Measurements from ENCODE around the gene PAFAH2.

Gene PAFAH2

GRCh38 chr1:25917996-25918395 lies 79.9 kb downstream of the PAFAH2 start:
- no peak overlapping the region for H3K4me3 ChIP-seq (ENCODE audit: low read length)
- no peak for DNase-seq (ENCODE audit: low read depth)

GRCh38 chr1:25916460-25916859 lies 81.4 kb downstream of the PAFAH2 start:
- H3K4me3 ChIP-seq (ENCODE audit: low read length) = no peak overlapping the region
- no peak for DNase-seq (ENCODE audit: low read depth)
- TF ChIP-seq CTCF (conservative IDR thresholded peaks at IDR 0.05; ENCODE audit: low read depth, low read length) = no peak

More at GRCh38 chr1:25917996-25918395, 79.9 kb downstream of the PAFAH2 start:
- no peak for TF ChIP-seq CTCF (conservative IDR thresholded peaks at IDR 0.05; ENCODE audit: low read depth, low read length)

GRCh38 chr1:25914074-25914995 lies 83.5 kb downstream of the PAFAH2 start:
- no peak for DNase-seq (ENCODE audit: low read depth)
- no peak overlapping the region for H3K4me3 ChIP-seq (ENCODE audit: low read length)
- TF ChIP-seq CTCF (conservative IDR thresholded peaks at IDR 0.05; ENCODE audit: low read depth, low read length) = no peak

GRCh38 chr1:25913206-25913605 lies 84.7 kb downstream of the PAFAH2 start:
- no peak for DNase-seq (ENCODE audit: low read depth)
- no peak for TF ChIP-seq CTCF (conservative IDR thresholded peaks at IDR 0.05; ENCODE audit: low read depth, low read length)
- no peak overlapping the region for H3K4me3 ChIP-seq (ENCODE audit: low read length)

GRCh38 chr1:25912076-25912831 lies 85.6 kb downstream of the PAFAH2 start:
- DNase-seq (ENCODE audit: low read depth) = no peak
- no peak overlapping the region for H3K4me3 ChIP-seq (ENCODE audit: low read length)
- no peak for TF ChIP-seq CTCF (conservative IDR thresholded peaks at IDR 0.05; ENCODE audit: low read depth, low read length)

- no peak for DNase-seq (ENCODE audit: low read depth)
- no peak for TF ChIP-seq CTCF (conservative IDR thresholded peaks at IDR 0.05; ENCODE audit: low read depth, low read length)
- H3K4me3 ChIP-seq (ENCODE audit: low read length) = no peak overlapping the region
These were observed 86.7 kb downstream of the PAFAH2 start for GRCh38 chr1:25911162-25911561.
